Upper lobe of left lung (tissue), 6 donors: ENCODE measurements around the gene ATP9B. TPM values are rescaled to one million over a fixed set of nuclear protein-coding genes. Genes with fewer than 3 reads are reported as not detected.

Experiments used
- ATAC-seq, 2 donors: fragments of 200-7000 bp; cut with Tn5 transposase; one replicate each; pipeline ENCODE4 v1.9.1; 2022; ENCODE audit warnings: mild to moderate bottlenecking in 2 of 2, moderate library complexity in 2 of 2; ENCODE audit not compliant: low FRiP score in 2 of 2
- DNase-seq, 2 donors: peaks; one replicate each; pipeline ENCODE4 v3.0.0-alpha.2; 2019 to 2020
- H3K27ac ChIP-seq, 4 donors: fragments of 200-600 bp; sonication (generic); one replicate each; pipeline ENCODE4 v1.5.1; 2016 to 2019
- H3K27me3 ChIP-seq, 4 donors: fragments of 200-600 bp; sonication (generic); one replicate each; pipeline ENCODE4 v1.5.1; 2017 to 2019
- H3K36me3 ChIP-seq, 4 donors: fragments of 200-600 bp; sonication (generic); one replicate each; pipeline ENCODE4 v1.5.1; 2016 to 2019
- H3K4me1 ChIP-seq, 4 donors: fragments of 200-600 bp; sonication (generic); one replicate each; pipeline ENCODE4 v1.5.1; 2018 to 2019
- H3K4me3 ChIP-seq, 4 donors: fragments of 200-600 bp; sonication (generic); one replicate each; pipeline ENCODE4 v1.5.1; 2017 to 2019; ENCODE audit warnings: mild to moderate bottlenecking in 2 of 4, moderate library complexity in 1 of 4
- H3K9me3 ChIP-seq, 4 donors: fragments of 200-600 bp; sonication (generic); one replicate each; pipeline ENCODE4 v1.5.1; 2018 to 2019
- CTCF ChIP-seq, 6 experiments: fragments of 450-650 bp in 4 of 6; fragments of 200-600 bp in 2 of 6; sonication (generic) in 2 of 6; IDR thresholded peaks; one replicate each; pipeline ENCODE4 v1.5.1; 2016 to 2019; ENCODE audit warnings: antibody characterized with exemption in 6 of 6
- EP300 ChIP-seq, 4 donors: sonication (generic); formaldehyde crosslinking; IDR thresholded peaks; one replicate each; pipeline ENCODE4 v1.5.1; 2017; ENCODE audit warnings: antibody characterized with exemption in 4 of 4, control low read depth in 2 of 4
- POLR2A ChIP-seq, 4 donors: fragments of 450-650 bp; IDR thresholded peaks; one replicate each; pipeline ENCODE4 v1.5.1; 2016 to 2017; ENCODE audit warnings: antibody characterized with exemption in 4 of 4, mild to moderate bottlenecking in 2 of 4
- POLR2AphosphoS5 ChIP-seq, 2 donors: sonication (generic); formaldehyde crosslinking; IDR thresholded peaks; one replicate each; pipeline ENCODE4 v1.5.1; 2017; ENCODE audit warnings: antibody characterized with exemption in 2 of 2
- WGBS, 2 donors: methylation state at CpG; one replicate each; pipeline ENCODE4 v1.1.5; 2017 to 2018; 5-methylcytosine and 5-hydroxymethylcytosine counted together
- total RNA-seq, 6 donors: library from RNA; depleted of rRNA in 4 of 6; stranded (reverse); fragments of >200 nt in 4 of 6; gene quantifications; one replicate each; pipeline versions ENCODE4 v1.1.0 to v1.2.1, GENCODE V29; 2016 to 2021
- donor health status: DM: no; HTN: no; CAD: no; lungs with moderate emphysema.
- donor health status: DM: no; HTN: yes; CAD: no; lungs with severe emphysema.

ATP9B gene
- total RNA-seq, 6 donors from 2014 or later: 29.8 to 124 (median 49.2) TPM

- Histone ChIP-seq H3K27ac (no peak overlapping the region), H3K27me3 (no peaks in the 10 kb centered on the region), H3K36me3 (peaks cover 0 to 15% (median 0%) of the 10 kb centered on the region in 4 donors), H3K4me1 (no peaks in the 10 kb centered on the region), H3K9me3 (no peaks in the 10 kb centered on the region), H3K4me3 (no peak overlapping the region)
- no peak for TF ChIP-seq CTCF (IDR thresholded peaks at IDR 0.05)
- TF ChIP-seq POLR2AphosphoS5 (IDR thresholded peaks at IDR 0.05): no peak
- TF ChIP-seq POLR2A (IDR thresholded peaks at IDR 0.05): no peak
- no peak for TF ChIP-seq EP300 (IDR thresholded peaks at IDR 0.05)
- no peak for DNase-seq
- ATAC-seq: no peak
Measured at GRCh38 chr18:79135924-79136323, 66.7 kb downstream of the ATP9B start.

- TF ChIP-seq EP300 (IDR thresholded peaks at IDR 0.05) (no peak), CTCF (IDR thresholded peaks at IDR 0.05) (no peak), POLR2AphosphoS5 (IDR thresholded peaks at IDR 0.05) (no peak), POLR2A (IDR thresholded peaks at IDR 0.05) (no peak)
- ATAC-seq (peak in 1 of 2 donors; percentile 32), DNase-seq (no peak)
- Histone ChIP-seq H3K36me3 (peaks cover 0 to 15% (median 0%) of the 10 kb centered on the region in 4 donors), H3K4me3 (no peak overlapping the region), H3K9me3 (no peaks in the 10 kb centered on the region), H3K27ac (no peak overlapping the region), H3K27me3 (no peaks in the 10 kb centered on the region), H3K4me1 (no peaks in the 10 kb centered on the region)
- WGBS, 2 donors: 84 to 93% methylated on average over 6 of the region's 6 CpGs
Measured at GRCh38 chr18:79136742-79137141, 67.5 kb downstream of the ATP9B start.

- peaks cover 0 to 12% (median 0%) of the 10 kb centered on the region in 4 donors for H3K36me3 ChIP-seq
- no peaks in the 10 kb centered on the region for H3K9me3 ChIP-seq
- TF ChIP-seq CTCF (IDR thresholded peaks at IDR 0.05): no peak
- TF ChIP-seq POLR2AphosphoS5 (IDR thresholded peaks at IDR 0.05): no peak
- no peak for TF ChIP-seq EP300 (IDR thresholded peaks at IDR 0.05)
- no peak overlapping the region for H3K4me3 ChIP-seq
- no peak overlapping the region for H3K27ac ChIP-seq
- no peak for ATAC-seq
- H3K27me3 ChIP-seq: no peaks in the 10 kb centered on the region
- DNase-seq: no peak
- H3K4me1 ChIP-seq: no peaks in the 10 kb centered on the region
- WGBS, 2 donors: 73 to 77% methylated on average over 4 of the region's 4 CpGs
Measured at GRCh38 chr18:79139206-79139605, 70.0 kb downstream of the ATP9B start.

GRCh38 chr18:79147014-79147413 is 77.8 kb downstream of the ATP9B start:
- Histone ChIP-seq H3K9me3 (no peaks in the 10 kb centered on the region), H3K4me1 (no peaks in the 10 kb centered on the region), H3K4me3 (no peak overlapping the region), H3K36me3 (peaks cover 0 to 20% (median 0%) of the 10 kb centered on the region in 4 donors), H3K27ac (no peak overlapping the region), H3K27me3 (no peaks in the 10 kb centered on the region)
- TF ChIP-seq EP300 (IDR thresholded peaks at IDR 0.05): no peak
- no peak for TF ChIP-seq POLR2AphosphoS5 (IDR thresholded peaks at IDR 0.05)
- TF ChIP-seq CTCF (IDR thresholded peaks at IDR 0.05): no peak
- TF ChIP-seq POLR2A (IDR thresholded peaks at IDR 0.05): no peak
- WGBS, 2 donors: 93 to 98% methylated on average over 4 of the region's 4 CpGs
- ATAC-seq (no peak), DNase-seq (no peak)

GRCh38 chr18:79151191-79151590 is 82.0 kb downstream of the ATP9B start:
- Histone ChIP-seq H3K27me3 (no peaks in the 10 kb centered on the region), H3K4me3 (no peak overlapping the region), H3K4me1 (no peaks in the 10 kb centered on the region), H3K36me3 (peaks cover 0 to 13% (median 3%) of the 10 kb centered on the region in 4 donors), H3K27ac (no peak overlapping the region), H3K9me3 (no peaks in the 10 kb centered on the region)
- no peak for TF ChIP-seq EP300 (IDR thresholded peaks at IDR 0.05)
- no peak for TF ChIP-seq CTCF (IDR thresholded peaks at IDR 0.05)
- no peak for TF ChIP-seq POLR2AphosphoS5 (IDR thresholded peaks at IDR 0.05)
- TF ChIP-seq POLR2A (IDR thresholded peaks at IDR 0.05): no peak
- WGBS, 2 donors: 92 to 95% methylated on average over 2 of the region's 2 CpGs
- DNase-seq (no peak), ATAC-seq (no peak)
